Measurements from ENCODE around the gene THSD4. TPM values are rescaled to one million over a fixed set of nuclear protein-coding genes. Genes with fewer than 3 reads are reported as not detected.

THSD4 gene
- total and polyA plus RNA-seq, 2 of the 4 experiments (the other 2 are of a cell fraction): 25.5 to 31.1 TPM

- TF ChIP-seq MXI1 (IDR thresholded peaks at IDR 0.05; ENCODE audit: borderline replicate concordance, low read depth, low read length) (0 out of 2 replicates have a peak, but pooled peaks have one; percentile 8), POLR2A (IDR thresholded peaks at IDR 0.05; ENCODE audit: low read depth, low read length) (peak; percentile 14; the same call in 1 of the 2 replicates), CEBPB (IDR thresholded peaks at IDR 0.05; ENCODE audit: low read depth, low read length) (no peak)
- H3K9me1 ChIP-seq (ENCODE audit: insufficient read depth, low read length): peaks cover 13% of the 10 kb centered on the region
- in situ Hi-C loops (cut with MboI; ENCODE audit: low sequenced_read_pairs) (no loop called here), dilution Hi-C loops (cut with HindIII; ENCODE audit: low sequenced_read_pairs, unreplicated experiment) (no loop called here), intact Hi-C loops (cut with micrococcal nuclease) (loop anchor here (1.0 to 5.0 kb wide), 3 partner anchors 102 to 325 kb away; no protein-coding TSS in a partner anchor)
- peak overlapping the region; percentile 82 for H3K4me2 ChIP-seq (ENCODE audit: low read depth, low read length)
- H2AK5ac ChIP-seq (ENCODE audit: low read depth, low read length): peak overlapping the region; percentile 81
- H3K18ac ChIP-seq (ENCODE audit: low read depth, low read length): peak overlapping the region; percentile 86
- WGBS, 2 experiments (ENCODE audit: extremely low coverage in 2 of 2, insufficient read length in 1 of 2): 1% methylated on average over 46 of the region's 93 CpGs; no CpG with 5 or more reads in 1 of the 2 experiments
- ChIA-PET POLR2A (ENCODE audit: unreplicated experiment) (interaction anchor here (0.6 to 1.0 kb wide), 3 partner anchors 21 to 187 kb away, joined by 3 read pairs; no protein-coding TSS in a partner anchor), CTCF (interaction anchor here (0.7 kb wide), 1 partner anchor 12 kb away, joined by 4 read pairs; no protein-coding TSS in a partner anchor)
- DNase-seq (peak; percentile 58), ATAC-seq (ENCODE audit: low read depth) (peak; percentile 78)
- peaks cover 4% of the 10 kb centered on the region; the same call in 1 of the 2 replicates for H3K36me3 ChIP-seq (ENCODE audit: control insufficient read depth, insufficient read depth, low read length)
- H3K14ac ChIP-seq (replicated peaks; ENCODE audit: low read depth, low read length): peak overlapping the region; percentile 93
- H3K79me1 ChIP-seq (ENCODE audit: low read depth in 1 of 2, low read length in 2 of 2): peaks cover 29 to 55% of the 10 kb centered on the region in 2 experiments
- H3K27me3 ChIP-seq (ENCODE audit: control insufficient read depth, insufficient read depth, low read length): no peaks in the 10 kb centered on the region
- H4K91ac ChIP-seq (ENCODE audit: insufficient read depth, low read depth, low read length): peak overlapping the region; percentile 86
- peak overlapping the region; percentile 94 for H2AK9ac ChIP-seq (replicated peaks; ENCODE audit: low read depth, low read length, poor library complexity)
- H4K8ac ChIP-seq (ENCODE audit: low read depth in 2 of 2, low read length in 2 of 2): peak overlapping the region; percentile 72 to 89
- H4K20me1 ChIP-seq (ENCODE audit: insufficient read depth, low read length): no peaks in the 10 kb centered on the region; the same call in 1 of the 2 replicates
- peak overlapping the region; percentile 67 for H3K56ac ChIP-seq (ENCODE audit: extremely low read depth, insufficient read depth, low read length)
- peak overlapping the region; percentile 82 for H3K4ac ChIP-seq (ENCODE audit: low read depth, low read length)
- no peaks in the 10 kb centered on the region for H3K9me3 ChIP-seq (ENCODE audit: control insufficient read depth, insufficient read depth, low read length)
- peak overlapping the region; percentile 88 for H2AFZ ChIP-seq (replicated peaks; ENCODE audit: low read length, poor library complexity)
- peak overlapping the region; percentile 70 for H2BK20ac ChIP-seq (ENCODE audit: low read depth, low read length)
- peak overlapping the region; percentile 92 for H3K23ac ChIP-seq (ENCODE audit: low read depth, low read length)
- peak overlapping the region; percentile 66 for H4K5ac ChIP-seq (ENCODE audit: low read depth, low read length)
- peak overlapping the region; percentile 91 for H2BK5ac ChIP-seq (ENCODE audit: low read depth, low read length, poor library complexity, severe bottlenecking)
- no TSS peak for BruUV-seq (replicated peaks)
- peak overlapping the region; percentile 92 for H3K27ac ChIP-seq (ENCODE audit: insufficient read depth, low read length)
- H3K9ac ChIP-seq (ENCODE audit: low read depth, low read length): peak overlapping the region; percentile 77
- H2BK120ac ChIP-seq (ENCODE audit: low read depth, low read length): peak overlapping the region; percentile 74
- peak overlapping the region; percentile 96 for H3K4me3 ChIP-seq (ENCODE audit: insufficient read depth, low read depth, low read length)
- H2BK15ac ChIP-seq (ENCODE audit: low read depth, low read length): peak overlapping the region; percentile 80; the same call in 1 of the 3 replicates
- peaks cover 19% of the 10 kb centered on the region for H3K4me1 ChIP-seq (ENCODE audit: control insufficient read depth, insufficient read depth, low read length)
Observed at GRCh38 chr15:71115567-71116351, 488 bp downstream of the THSD4 start.

All from IMR-90 (cell line).